Progenitor cell of endocrine pancreas (in vitro differentiated cells): ENCODE results near the gene JPH3. TPM values are rescaled to one million over a fixed set of nuclear protein-coding genes. Genes with fewer than 3 reads are reported as not detected.
"Not testable (repeated sequence)": the region's sequence is repeated elsewhere in the genome, so short reads cannot be mapped to it uniquely, and the experiment has no call there.

Experiments used
- DNase-seq: peaks from one replicate; pipeline ENCODE4 v3.0.0; 2021; ENCODE audit warnings: low spot score; ENCODE audit not compliant: unreplicated experiment
- H3K27ac Mint-ChIP-seq: 2 replicates; pipeline ENCODE4 v1.8.0; 2021; ENCODE audit warnings: mild to moderate bottlenecking, moderate library complexity, mixed read lengths
- H3K27me3 Mint-ChIP-seq: 2 replicates; pipeline ENCODE4 v1.8.0; 2021; ENCODE audit warnings: mixed read lengths
- H3K36me3 Mint-ChIP-seq: 2 replicates; pipeline ENCODE4 v1.8.0; 2022; ENCODE audit warnings: mixed read lengths; ENCODE audit not compliant: insufficient read depth
- H3K4me1 Mint-ChIP-seq: 2 replicates; pipeline ENCODE4 v1.8.0; 2021; ENCODE audit warnings: low read depth, mixed read lengths
- H3K4me3 Mint-ChIP-seq: 2 replicates; pipeline ENCODE4 v1.8.0; 2021; ENCODE audit warnings: low read depth, mild to moderate bottlenecking, moderate library complexity, mixed read lengths
- H3K9me3 Mint-ChIP-seq: 2 replicates; pipeline ENCODE4 v1.8.0; 2021; ENCODE audit warnings: low read depth, mixed read lengths
- CTCF ChIP-seq: fragments of 200-600 bp; sonication (generic); IDR thresholded peaks from one replicate; pipeline ENCODE4 v1.5.0; 2021; ENCODE audit warnings: antibody characterized with exemption, mild to moderate bottlenecking; ENCODE audit not compliant: unreplicated experiment
- total RNA-seq: library from RNA; stranded (reverse); gene quantifications from 2 replicates; pipeline ENCODE4 v1.2.1, GENCODE V29; 2021

JPH3 gene
- total RNA-seq, 1 donor from 2014 or later = 26.4 TPM

- TF ChIP-seq CTCF = no peak
- Mint-ChIP-seq H3K4me1 (peaks cover 10% of the 10 kb centered on the region), H3K9me3 (no peaks in the 10 kb centered on the region), H3K27me3 (no peaks in the 10 kb centered on the region), H3K4me3 (no peak overlapping the region), H3K36me3 (peaks cover 29% of the 10 kb centered on the region), H3K27ac (peak overlapping the region; percentile 41)
- DNase-seq = no peak
Measured at GRCh38 chr16:87725596-87726235, 123.4 kb downstream of the JPH3 start.

- peaks cover 29% of the 10 kb centered on the region for H3K36me3 Mint-ChIP-seq
- not testable (repeated sequence) for H3K27me3 Mint-ChIP-seq, H3K9me3 Mint-ChIP-seq, DNase-seq, H3K27ac Mint-ChIP-seq, H3K4me1 Mint-ChIP-seq, H3K4me3 Mint-ChIP-seq
Measured at GRCh38 chr16:87726577-87726976, 124.3 kb downstream of the JPH3 start.

DNA sequence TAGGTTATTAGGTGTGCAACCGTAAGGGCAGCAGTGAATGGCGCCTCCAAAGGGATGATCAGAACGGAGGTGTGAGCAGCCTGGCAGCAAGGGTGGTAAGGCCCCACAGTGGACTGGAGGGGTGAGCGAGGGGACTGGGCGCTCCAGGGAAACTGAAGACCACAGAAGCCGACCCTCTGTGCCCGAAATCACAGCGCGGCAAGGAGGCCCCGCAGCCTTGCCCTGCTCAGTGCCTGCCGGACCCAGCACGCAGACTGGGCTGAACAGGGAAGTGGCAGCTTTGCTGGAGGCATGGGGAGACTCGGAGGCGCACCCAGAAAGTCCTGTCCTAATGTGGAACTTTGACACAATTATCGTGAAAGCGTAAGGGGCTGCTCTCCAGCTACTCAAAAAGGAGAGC, 125.0 kb downstream of the JPH3 start:
- H3K27me3 Mint-ChIP-seq = no peaks in the 10 kb centered on the region
- DNase-seq = no peak
- TF ChIP-seq CTCF = no peak
- H3K4me3 Mint-ChIP-seq = no peak overlapping the region
- no peak overlapping the region for H3K27ac Mint-ChIP-seq
- H3K4me1 Mint-ChIP-seq = peaks cover 1% of the 10 kb centered on the region
- peaks cover 27% of the 10 kb centered on the region for H3K36me3 Mint-ChIP-seq
- no peaks in the 10 kb centered on the region for H3K9me3 Mint-ChIP-seq

- H3K27me3 Mint-ChIP-seq = no peaks in the 10 kb centered on the region
- TF ChIP-seq CTCF = no peak
- no peak for DNase-seq
- no peaks in the 10 kb centered on the region for H3K4me1 Mint-ChIP-seq
- no peak overlapping the region for H3K4me3 Mint-ChIP-seq
- H3K27ac Mint-ChIP-seq = no peak overlapping the region
- peaks cover 28% of the 10 kb centered on the region for H3K36me3 Mint-ChIP-seq
- H3K9me3 Mint-ChIP-seq = no peaks in the 10 kb centered on the region
Measured at GRCh38 chr16:87728026-87728425, 125.7 kb downstream of the JPH3 start.

GRCh38 chr16:87729266-87729954, 127.1 kb downstream of the JPH3 start:
- Mint-ChIP-seq H3K4me3 (no peak overlapping the region), H3K27ac (no peak overlapping the region), H3K4me1 (no peaks in the 10 kb centered on the region), H3K9me3 (no peaks in the 10 kb centered on the region), H3K36me3 (peaks cover 22% of the 10 kb centered on the region), H3K27me3 (no peaks in the 10 kb centered on the region)
- TF ChIP-seq CTCF = no peak
- DNase-seq = no peak

- no peak for TF ChIP-seq CTCF
- Mint-ChIP-seq H3K9me3 (no peaks in the 10 kb centered on the region), H3K4me3 (no peak overlapping the region), H3K27me3 (no peaks in the 10 kb centered on the region), H3K36me3 (peaks cover 19% of the 10 kb centered on the region), H3K4me1 (peaks cover 1% of the 10 kb centered on the region), H3K27ac (no peak overlapping the region)
- DNase-seq = no peak
Measured at GRCh38 chr16:87731607-87732006, 129.3 kb downstream of the JPH3 start.
